ENCODE data around the gene MRPS24.

The MRPS24 gene

GRCh38 chr7:43884617-43885016 lies 15.3 kb upstream of the MRPS24 start:
- no peak for DNase-seq (ENCODE audit: extremely low read depth, low read depth)
- TF ChIP-seq CTCF (IDR thresholded peaks at IDR 0.05; ENCODE audit: low read depth, low read length): no peak

- TF ChIP-seq CTCF (IDR thresholded peaks at IDR 0.05; ENCODE audit: low read depth, low read length): no peak
- no peak for DNase-seq (ENCODE audit: extremely low read depth, low read depth)
Measured at GRCh38 chr7:43884209-43884608, 14.9 kb upstream of the MRPS24 start.

GRCh38 chr7:43880596-43880995 lies 11.3 kb upstream of the MRPS24 start:
- no peak for TF ChIP-seq CTCF (IDR thresholded peaks at IDR 0.05; ENCODE audit: low read depth, low read length)
- no peak for DNase-seq (ENCODE audit: extremely low read depth, low read depth)

- DNase-seq (ENCODE audit: extremely low read depth, low read depth): no peak
- no peak for TF ChIP-seq CTCF (IDR thresholded peaks at IDR 0.05; ENCODE audit: low read depth, low read length)
Measured at GRCh38 chr7:43879477-43879876, 10.2 kb upstream of the MRPS24 start.

GRCh38 chr7:43878867-43879266 lies 9.6 kb upstream of the MRPS24 start:
- DNase-seq (ENCODE audit: extremely low read depth, low read depth): no peak
- no peak for TF ChIP-seq CTCF (IDR thresholded peaks at IDR 0.05; ENCODE audit: low read depth, low read length)

GRCh38 chr7:43877968-43878864 lies 8.9 kb upstream of the MRPS24 start:
- DNase-seq (ENCODE audit: extremely low read depth, low read depth): no peak
- no peak for TF ChIP-seq CTCF (IDR thresholded peaks at IDR 0.05; ENCODE audit: low read depth, low read length)

GRCh38 chr7:43876976-43877745 lies 7.8 kb upstream of the MRPS24 start:
- no peak for DNase-seq (ENCODE audit: extremely low read depth, low read depth)
- no peak for TF ChIP-seq CTCF (IDR thresholded peaks at IDR 0.05; ENCODE audit: low read depth, low read length)
